Measurements from ENCODE around the gene CHDH. TPM values are rescaled to one million over a fixed set of nuclear protein-coding genes. Genes with fewer than 3 reads are reported as not detected.

Gene CHDH
- total RNA-seq, 2 experiments from 2014 or later = 9.0 to 9.1 TPM

Other genes starting within 250 kb of the CHDH start
- gene IL17RB, start 149 bp upstream of the CHDH start, total RNA-seq = 10 to 100 TPM; 60.7 to 62.4 TPM
- 10 to 100 TPM; 42.9 to 48.0 TPM for gene ACTR8, start 35.7 kb upstream of the CHDH start, total RNA-seq
- 10 to 100 TPM; 79.8 to 80.9 TPM for gene SELENOK, start 45.4 kb upstream of the CHDH start, total RNA-seq